Heart left ventricle (tissue), 16 donors: ENCODE results near the gene MEP1A. TPM values are rescaled to one million over a fixed set of nuclear protein-coding genes. Genes with fewer than 3 reads are reported as not detected.
"Not testable (repeated sequence)": the region's sequence is repeated elsewhere in the genome, so short reads cannot be mapped to it uniquely, and the experiment has no call there.

Source experiments
- ATAC-seq, 4 donors: fragments of 200-7000 bp; cut with Tn5 transposase; one replicate each; pipeline ENCODE4 v1.9.1; 2020 to 2022; ENCODE audit warnings: moderate library complexity in 4 of 4, mild to moderate bottlenecking in 3 of 4, moderate number of reproducible peaks in 1 of 4
- DNase-seq, 5 donors: peaks; one replicate each; pipeline ENCODE4 v3.0.0-alpha.2; 2020
- H3K27ac ChIP-seq, 12 donors: fragments of 200-600 bp; sonication (generic) in 4 of 12; one replicate each; pipeline versions ENCODE4 v1.5.0 to v1.8.0; 2016 to 2022; ENCODE audit warnings: mild to moderate bottlenecking in 2 of 12
- H3K27me3 ChIP-seq, 9 donors: fragments of 200-600 bp; sonication (generic) in 2 of 9; one replicate each; pipeline versions ENCODE4 v1.5.1 to v1.8.0; 2016 to 2022; ENCODE audit warnings: mild to moderate bottlenecking in 3 of 9
- H3K36me3 ChIP-seq, 9 donors: fragments of 200-600 bp; sonication (generic) in 2 of 9; one replicate each; pipeline versions ENCODE4 v1.5.0 to v1.8.0; 2018 to 2022; ENCODE audit warnings: mild to moderate bottlenecking in 2 of 9
- H3K4me1 ChIP-seq, 12 donors: fragments of 200-600 bp; sonication (generic) in 4 of 12; one replicate each; pipeline versions ENCODE4 v1.5.0 to v1.8.0; 2016 to 2022; ENCODE audit warnings: mild to moderate bottlenecking in 3 of 12
- H3K4me3 ChIP-seq, 12 donors: fragments of 200-600 bp; sonication (generic) in 4 of 12; one replicate each; pipeline versions ENCODE4 v1.5.0 to v1.8.0; 2017 to 2022; ENCODE audit warnings: mild to moderate bottlenecking in 9 of 12, moderate library complexity in 4 of 12
- H3K9me3 ChIP-seq, 12 donors: fragments of 200-600 bp; sonication (generic) in 4 of 12; one replicate each; pipeline versions ENCODE4 v1.5.0 to v1.8.0; 2016 to 2022; ENCODE audit warnings: mild to moderate bottlenecking in 1 of 12
- CTCF ChIP-seq, 12 donors: fragments of 200-600 bp; sonication (generic) in 4 of 12; IDR thresholded peaks; one replicate each; pipeline versions ENCODE4 v1.5.0 to v1.8.0; 2018 to 2022; ENCODE audit warnings: antibody characterized with exemption in 12 of 12, mild to moderate bottlenecking in 5 of 12
- POLR2A ChIP-seq, 2 donors: fragments of 450-650 bp; IDR thresholded peaks; one replicate each; pipeline ENCODE4 v1.6.1; 2017; ENCODE audit warnings: antibody characterized with exemption in 2 of 2, mild to moderate bottlenecking in 2 of 2, moderate library complexity in 2 of 2
- WGBS, 4 donors: extraction: QIAGEN DNeasy Blood & Tissue Kit in 2 of 4; methylation state at CpG; one replicate each; pipeline versions ENCODE4 v1.1.5 to v1.1.7; 2013 to 2018; 5-methylcytosine and 5-hydroxymethylcytosine counted together
- intact Hi-C, 10 donors: fragments of 100-400 bp; cut with DNase I; formaldehyde crosslinking; loops; one replicate each; pipeline versions ENCODE4 v1.11.1 to v1.14.2; 2022
- polyA plus RNA-seq, 2 donors: library from polyadenylated mRNA; stranded (reverse); fragments of 200-250 nt; gene quantifications; one replicate each; pipeline ENCODE4 v1.2.3, GENCODE V29; 2013
- total RNA-seq, 9 donors: library from RNA; depleted of rRNA in 2 of 9; stranded (reverse); fragments of >200 nt in 2 of 9; fragmentation: NEBNext Ultra II Directional in 3 of 9; extraction: Animal tissue kit (Norgen Biotek cat#: 25700) in 3 of 9; gene quantifications; one replicate each; pipeline versions ENCODE4 v1.1.0 to v1.2.4, GENCODE V29; 2016 to 2023
- donor health status: ischemic (EF 13 %, LVEDD 7.1; RV severe dilation, severe dysfunction).
- donor health status: healthy with polysubstance abuse.
- donor health status: DM: no; HTN: yes; CAD: no.
- donor health status: DM: no; HTN: no; CAD: no.
- donor health status: ischemic (EF 25% LVEDD 6.9; RV normal size, moderate dysfunction).
- donor health status: ischemic (EF 25% LVEDD 5.7; RV mildly dilated, moderate dysfunction).
- donor health status: healthy.
- donor health status: DM: yes; HTN: yes; CAD: no.
- donor health status: ischemic (EF 35%, LVEDD 5.7; RV mildly dilated, moderate dysfunction).
- donor health status: nonischemic (EF 11% LVEDD 7.7; RV severe dilation, severe dysfunction).
- donor health status: DM: yes; HTN: yes; CAD: no.
- donor health status: PGD.
- donor health status: ischemic (EF 29% LVEDD 5.4; RV normal size, mild dysfunction).
- donor health status: nonischemic (EF 23%, LVEDD 6.1; RV moderate dilation, normal function).

MEP1A gene
- total and polyA plus RNA-seq, 11 donors, result not detected

DNA sequence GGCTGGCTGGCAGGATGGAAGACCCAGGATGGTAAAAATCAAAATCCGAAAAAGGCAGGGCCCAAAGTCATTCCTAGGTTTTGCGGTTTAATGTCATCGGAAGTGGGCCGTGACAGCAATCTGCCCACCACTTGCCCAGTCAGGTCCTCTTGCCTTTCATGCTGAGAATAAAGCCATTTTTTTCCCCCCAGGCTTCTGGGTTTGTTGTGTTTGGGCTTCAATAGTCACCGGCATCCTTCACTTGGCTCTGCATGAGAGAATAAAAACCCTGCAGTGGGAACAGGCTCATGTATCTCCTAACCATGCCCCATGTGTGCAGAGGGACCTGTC, 56.1 kb downstream of the MEP1A start:
- Histone ChIP-seq H3K9me3 (no peaks in the 10 kb centered on the region), H3K4me3 (peak overlapping the region in 2 of 12 donors; percentile 26 to 28), H3K4me1 (peaks cover 0 to 48% (median 13%) of the 10 kb centered on the region in 12 donors), H3K36me3 (peaks cover 0 to 5% (median 0%) of the 10 kb centered on the region in 9 donors), H3K27me3 (no peaks in the 10 kb centered on the region), H3K27ac (no peak overlapping the region)
- DNase-seq (no peak), ATAC-seq (peak in 1 of 4 donors; percentile 20)
- WGBS, 4 donors, result 50 to 72% (median 64%) methylated on average over 5 of the region's 5 CpGs
- no peak for TF ChIP-seq CTCF (IDR thresholded peaks at IDR 0.05)
- TF ChIP-seq POLR2A (IDR thresholded peaks at IDR 0.05), result no peak
- intact Hi-C loops, result loop anchor here (1.0 to 10.0 kb wide), 12 partner anchors 139 to 465 kb away; partner anchors contain the start of gene TNFRSF21 (in 1 of the 10)

GRCh38 chr6:46850792-46851191, 57.6 kb downstream of the MEP1A start:
- Histone ChIP-seq H3K9me3 (no peaks in the 10 kb centered on the region), H3K36me3 (peaks cover 0 to 12% (median 0%) of the 10 kb centered on the region in 9 donors), H3K27ac (peak overlapping the region in 6 of 12 donors; percentile 31 to 62 (median 54)), H3K4me3 (no peak overlapping the region), H3K27me3 (no peaks in the 10 kb centered on the region), H3K4me1 (peaks cover 0 to 48% (median 13%) of the 10 kb centered on the region in 12 donors)
- intact Hi-C loops, result loop anchor here in 4 of 10 donors (2.0 to 10.0 kb wide), 5 partner anchors 52 to 457 kb away; partner anchors contain the start of gene TNFRSF21 (in 1 of the 4)
- no peak for DNase-seq
- no peak for TF ChIP-seq POLR2A (IDR thresholded peaks at IDR 0.05)
- no peak for TF ChIP-seq CTCF (IDR thresholded peaks at IDR 0.05)
- no peak for ATAC-seq
- WGBS, 4 donors, result 57 to 76% (median 72%) methylated on average over 2 of the region's 2 CpGs

DNA sequence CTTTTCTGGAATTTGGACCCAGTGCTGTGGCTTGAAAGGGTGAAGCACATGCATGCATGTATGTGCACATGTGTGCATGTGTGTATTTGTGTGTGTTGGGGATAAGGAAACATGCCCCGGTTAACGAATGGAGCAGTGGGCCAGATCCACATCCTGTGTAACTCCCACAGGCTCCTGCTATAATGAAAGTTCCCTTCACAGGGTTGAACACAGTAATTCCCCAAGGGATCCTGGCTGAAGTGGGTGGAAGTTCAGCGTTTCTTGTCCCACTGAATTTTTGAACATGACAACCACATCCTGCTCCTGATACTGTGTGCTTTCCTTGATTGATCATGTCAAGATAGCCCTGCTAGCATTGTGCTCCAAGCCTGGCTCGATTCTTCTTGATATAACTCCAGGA, 58.4 kb downstream of the MEP1A start:
- intact Hi-C loops, result loop anchor here in 4 of 10 donors (2.0 to 10.0 kb wide), 5 partner anchors 51 to 456 kb away; partner anchors contain the start of gene TNFRSF21 (in 1 of the 4)
- H3K27me3 ChIP-seq, H3K4me3 ChIP-seq, H3K9me3 ChIP-seq: not testable (repeated sequence)
- Histone ChIP-seq H3K36me3 (peaks cover 0 to 16% (median 0%) of the 10 kb centered on the region in 9 donors), H3K4me1 (peaks cover 0 to 48% (median 13%) of the 10 kb centered on the region in 12 donors), H3K27ac (peak overlapping the region in 6 of 12 donors; percentile 44 to 62 (median 54))
- peak; percentile 25 to 68 (median 37) for ATAC-seq
- WGBS, 4 donors, result 40 to 48% (median 40%) methylated on average over 4 of the region's 4 CpGs
- DNase-seq, result peak in 1 of 5 donors; percentile 51

GRCh38 chr6:46855966-46856365, 62.8 kb downstream of the MEP1A start:
- WGBS, 4 donors, result 28 to 45% (median 29%) methylated on average over 1 of the region's 1 CpG
- intact Hi-C loops, result loop anchor here in 2 of 10 donors (5.0 to 10.0 kb wide), 2 partner anchors 49 to 186 kb away; partner anchors contain the start of gene ADGRF1 (in 1 of the 2)
- H3K36me3 ChIP-seq, result peaks cover 0 to 42% (median 5%) of the 10 kb centered on the region in 9 donors
- not testable (repeated sequence) for H3K4me3 ChIP-seq, H3K27me3 ChIP-seq, H3K27ac ChIP-seq, DNase-seq, ATAC-seq, H3K9me3 ChIP-seq
- H3K4me1 ChIP-seq, result peaks cover 0 to 31% (median 4%) of the 10 kb centered on the region in 12 donors
- TF ChIP-seq CTCF (IDR thresholded peaks at IDR 0.05), result peak; percentile 41 to 68 (median 60)

GRCh38 chr6:46862381-46862780, 69.2 kb downstream of the MEP1A start:
- no peak overlapping the region for H3K27ac ChIP-seq
- peaks cover 0 to 84% (median 20%) of the 10 kb centered on the region in 9 donors for H3K36me3 ChIP-seq
- no peaks in the 10 kb centered on the region for H3K27me3 ChIP-seq
- no peak overlapping the region for H3K4me3 ChIP-seq
- no peaks in the 10 kb centered on the region for H3K9me3 ChIP-seq
- TF ChIP-seq POLR2A (IDR thresholded peaks at IDR 0.05) (no peak), CTCF (IDR thresholded peaks at IDR 0.05) (no peak)
- no peaks in the 10 kb centered on the region for H3K4me1 ChIP-seq
- WGBS, 4 donors, result 72 to 78% (median 74%) methylated on average over 2 of the region's 2 CpGs
- intact Hi-C loops, result no loop called here
- ATAC-seq, result no peak
- no peak for DNase-seq
